Transverse colon (tissue), 4 donors: ENCODE measurements around the gene ERCC4. TPM values are rescaled to one million over a fixed set of nuclear protein-coding genes. Genes with fewer than 3 reads are reported as not detected.

ENCODE experiments used
- DNase-seq: peaks from one replicate; pipeline ENCODE4 v3.0.0-alpha.2; 2019
- H3K27ac ChIP-seq, 4 donors: fragments of 200-600 bp; sonication (generic); 2 replicates each; pipeline ENCODE4 v1.5.1; 2016 to 2018; ENCODE audit warnings: inconsistent platforms in 4 of 4
- H3K27me3 ChIP-seq: fragments of 200-600 bp; sonication (generic); 2 replicates; pipeline ENCODE4 v1.5.1; 2017; ENCODE audit warnings: inconsistent platforms
- H3K36me3 ChIP-seq, 4 donors: fragments of 200-600 bp; sonication (generic); 2 replicates each; pipeline ENCODE4 v1.5.1; 2017 to 2019; ENCODE audit warnings: inconsistent platforms in 4 of 4
- H3K4me1 ChIP-seq, 4 donors: fragments of 200-600 bp; sonication (generic); 2 replicates each; pipeline ENCODE4 v1.5.1; 2017 to 2020; ENCODE audit warnings: inconsistent platforms in 4 of 4
- H3K4me3 ChIP-seq, 4 donors: fragments of 200-600 bp; sonication (generic); 1 replicate in 1 of 4; 2 replicates in 3 of 4; pipeline versions ENCODE4 v1.5.1 to v1.6.1; 2017 to 2019; ENCODE audit warnings: inconsistent platforms in 4 of 4
- H3K9me3 ChIP-seq, 2 donors: fragments of 200-600 bp; sonication (generic); 2 replicates each; pipeline ENCODE4 v1.5.1; 2017 to 2019; ENCODE audit warnings: inconsistent platforms in 2 of 2
- CTCF ChIP-seq, 5 experiments: fragments of 200-600 bp in 3 of 5; fragments of 450-650 bp in 2 of 5; sonication (generic) in 3 of 5; IDR thresholded peaks; 1 replicate in 2 of 5; 2 replicates in 3 of 5; pipeline ENCODE4 v1.5.1; 2016 to 2017; ENCODE audit warnings: antibody characterized with exemption in 5 of 5, inconsistent platforms in 3 of 5, mild to moderate bottlenecking in 2 of 5, moderate library complexity in 1 of 5
- EP300 ChIP-seq: sonication (generic); formaldehyde crosslinking; IDR thresholded peaks from one replicate; pipeline ENCODE4 v1.6.1; 2017; ENCODE audit warnings: antibody characterized with exemption, low read depth
- POLR2A ChIP-seq: fragments of 450-650 bp; IDR thresholded peaks from one replicate; pipeline ENCODE4 v1.6.1; 2016; ENCODE audit warnings: antibody characterized with exemption, mild to moderate bottlenecking, moderate library complexity
- POLR2AphosphoS5 ChIP-seq, 3 donors: sonication (generic); formaldehyde crosslinking; IDR thresholded peaks; one replicate each; pipeline ENCODE4 v1.6.1; 2016; ENCODE audit warnings: antibody characterized with exemption in 3 of 3
- WGBS, 2 donors: methylation state at CpG; one replicate each; pipeline ENCODE4 v1.1.5; 2018; ENCODE audit warnings: low coverage in 1 of 2; 5-methylcytosine and 5-hydroxymethylcytosine counted together
- in situ Hi-C, 4 donors: fragments of 200-750 bp; cut with MboI; loops; one replicate each; pipeline versions ENCODE4 v1.15.0 to v1.15.1; 2017; ENCODE audit warnings: low sequenced_read_pairs in 3 of 4, low pct_ligation_motif_present in 1 of 4, low pct_unique_long_range_greater_than_20kb in 1 of 4
- intact Hi-C: fragments of 100-400 bp; cut with DNase I; formaldehyde crosslinking; loops from one replicate; pipeline ENCODE4 v1.15.1; 2023; ENCODE audit warnings: low total_unique reads
- total RNA-seq, 4 donors: library from RNA; depleted of rRNA; stranded (reverse); fragments of >200 nt; gene quantifications; one replicate each; pipeline ENCODE4 v1.1.0, GENCODE V29; 2016

Gene ERCC4
- total RNA-seq, 4 donors from 2014 or later = 3.8 to 14.1 (median 4.8) TPM

GRCh38 chr16:13982451-13982850 is 62.5 kb downstream of the ERCC4 start:
- no peaks in the 10 kb centered on the region for H3K4me1 ChIP-seq
- TF ChIP-seq POLR2AphosphoS5 (IDR thresholded peaks at IDR 0.05) (no peak), CTCF (IDR thresholded peaks at IDR 0.05) (no peak), POLR2A (no peak), EP300 (no peak)
- H3K27me3 ChIP-seq = no peaks in the 10 kb centered on the region
- in situ Hi-C loops (no loop called here), intact Hi-C loops (no loop called here)
- H3K9me3 ChIP-seq = no peaks in the 10 kb centered on the region
- H3K27ac ChIP-seq = no peak overlapping the region
- no peaks in the 10 kb centered on the region for H3K36me3 ChIP-seq
- 89 to 100% methylated on average over 1 to 3 of the region's 3 CpGs for WGBS, 2 donors
- DNase-seq = no peak
- no peak overlapping the region for H3K4me3 ChIP-seq

GRCh38 chr16:13983625-13984024 is 63.7 kb downstream of the ERCC4 start:
- Histone ChIP-seq H3K9me3 (no peaks in the 10 kb centered on the region), H3K4me3 (no peak overlapping the region), H3K4me1 (no peaks in the 10 kb centered on the region), H3K27me3 (no peaks in the 10 kb centered on the region), H3K27ac (no peak overlapping the region), H3K36me3 (no peaks in the 10 kb centered on the region)
- DNase-seq = no peak
- WGBS, 2 donors = 0 to 68% methylated on average over 1 to 5 of the region's 5 CpGs
- intact Hi-C loops = no loop called here
- TF ChIP-seq EP300 (no peak), POLR2AphosphoS5 (IDR thresholded peaks at IDR 0.05) (no peak), CTCF (IDR thresholded peaks at IDR 0.05) (no peak), POLR2A (no peak)
- in situ Hi-C loops = no loop called here

GRCh38 chr16:13984794-13985193 is 64.8 kb downstream of the ERCC4 start:
- in situ Hi-C loops = no loop called here
- 77 to 84% methylated on average over 5 to 8 of the region's 8 CpGs for WGBS, 2 donors

GRCh38 chr16:13988038-13988437 is 68.1 kb downstream of the ERCC4 start:
- DNase-seq = no peak
- no peaks in the 10 kb centered on the region for H3K4me1 ChIP-seq
- H3K27ac ChIP-seq = no peak overlapping the region
- WGBS, 2 donors = 75 to 89% methylated on average over 1 of the region's 1 CpG
- no peak overlapping the region for H3K4me3 ChIP-seq
- no peak for TF ChIP-seq CTCF (IDR thresholded peaks at IDR 0.05)
- no peak for TF ChIP-seq POLR2AphosphoS5 (IDR thresholded peaks at IDR 0.05)
- no peak for TF ChIP-seq EP300
- TF ChIP-seq POLR2A = no peak
- intact Hi-C loops (no loop called here), in situ Hi-C loops (no loop called here)
- H3K9me3 ChIP-seq = no peaks in the 10 kb centered on the region
- H3K36me3 ChIP-seq = no peaks in the 10 kb centered on the region
- H3K27me3 ChIP-seq = no peaks in the 10 kb centered on the region

More at GRCh38 chr16:13984794-13985193, 64.8 kb downstream of the ERCC4 start:
- no peaks in the 10 kb centered on the region for H3K36me3 ChIP-seq
- H3K27ac ChIP-seq = no peak overlapping the region
- no peaks in the 10 kb centered on the region for H3K4me1 ChIP-seq
- intact Hi-C loops = no loop called here
- no peaks in the 10 kb centered on the region for H3K9me3 ChIP-seq
- TF ChIP-seq POLR2AphosphoS5 (IDR thresholded peaks at IDR 0.05) = no peak
- TF ChIP-seq EP300 = no peak
- no peak for TF ChIP-seq POLR2A
- TF ChIP-seq CTCF (IDR thresholded peaks at IDR 0.05) = no peak
- no peaks in the 10 kb centered on the region for H3K27me3 ChIP-seq
- no peak overlapping the region for H3K4me3 ChIP-seq
- DNase-seq = no peak
